Astrocyte of the cerebellum (primary cell): ENCODE results near the gene AHDC1.

Experiments
- DNase-seq: peaks from one replicate; pipeline ENCODE4 v3.0.0-alpha.2; 2011; ENCODE audit warnings: low read depth
- H3K4me3 ChIP-seq: 2 replicates; pipeline ENCODE4 v1.5.1; 2011; ENCODE audit warnings: mild to moderate bottlenecking, low read depth, low read length, moderate library complexity
- CTCF ChIP-seq: IDR thresholded peaks from 2 replicates; pipeline ENCODE4 v1.5.1; 2012; ENCODE audit warnings: low read length, low read depth, moderate library complexity, mild to moderate bottlenecking; ENCODE audit errors: missing control alignments
- in situ Hi-C: cut with HindIII; loops from 2 replicates; pipeline ENCODE4 v1.10.0; 2017; ENCODE audit warnings: low sequenced_read_pairs

The AHDC1 gene

GRCh38 chr1:27536767-27537166, 67.2 kb downstream of the AHDC1 start:
- in situ Hi-C loops, result no loop called here
- no peak overlapping the region for H3K4me3 ChIP-seq
- no peak for TF ChIP-seq CTCF
- DNase-seq, result peak; percentile 84

GRCh38 chr1:27536010-27536757, 67.8 kb downstream of the AHDC1 start:
- in situ Hi-C loops, result no loop called here
- no peak for TF ChIP-seq CTCF
- no peak for DNase-seq
- no peak overlapping the region for H3K4me3 ChIP-seq

- in situ Hi-C loops, result no loop called here
- no peak for DNase-seq
- H3K4me3 ChIP-seq, result no peak overlapping the region
- TF ChIP-seq CTCF, result no peak
Measured at GRCh38 chr1:27535386-27535785, 68.6 kb downstream of the AHDC1 start.

- in situ Hi-C loops, result loop anchor here (5.0 kb wide), 1 partner anchor 55 kb away; no protein-coding TSS in a partner anchor
Measured at GRCh38 chr1:27531959-27532685, 71.8 kb downstream of the AHDC1 start.

GRCh38 chr1:27530192-27530591, 73.8 kb downstream of the AHDC1 start:
- in situ Hi-C loops, result loop anchor here (5.0 kb wide), 1 partner anchor 53 kb away; no protein-coding TSS in a partner anchor
- H3K4me3 ChIP-seq, result no peak overlapping the region
- DNase-seq, result no peak
- TF ChIP-seq CTCF, result no peak

More at GRCh38 chr1:27531959-27532685, 71.8 kb downstream of the AHDC1 start:
- no peak for TF ChIP-seq CTCF
- H3K4me3 ChIP-seq, result no peak overlapping the region
- no peak for DNase-seq

GRCh38 chr1:27529704-27530018, 74.3 kb downstream of the AHDC1 start:
- in situ Hi-C loops, result loop anchor here (5.0 kb wide), 1 partner anchor 52 kb away; no protein-coding TSS in a partner anchor
- H3K4me3 ChIP-seq, result no peak overlapping the region
- DNase-seq, result no peak
- no peak for TF ChIP-seq CTCF
